Epidermal melanocyte (primary cell): ENCODE results near the gene EMC8.

Experiments
- DNase-seq: peaks from one replicate; pipeline ENCODE4 v3.0.0; 2011; ENCODE audit warnings: low spot score; ENCODE audit not compliant: insufficient read length

The EMC8 gene

DNA sequence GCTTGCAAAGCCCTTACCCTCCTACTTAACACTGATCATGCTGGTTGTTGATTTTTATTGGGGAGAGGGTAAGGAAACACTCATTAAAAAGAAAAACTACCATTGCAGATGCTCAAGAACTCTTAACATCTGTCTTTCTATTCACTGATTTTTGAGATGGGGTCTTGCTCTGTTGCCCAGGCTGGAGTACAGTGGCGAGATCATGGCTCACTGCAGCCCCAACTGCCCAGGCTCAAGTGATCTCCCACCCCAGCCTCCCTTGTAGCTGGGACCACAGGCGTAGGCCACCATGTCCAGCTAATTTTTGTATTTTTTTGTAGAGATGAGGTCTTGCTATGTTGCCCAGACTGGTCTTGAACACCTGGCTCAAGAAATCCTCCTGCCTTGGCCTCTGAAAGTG, 14.5 kb downstream of the EMC8 start:
- DNase-seq, result no peak

DNA sequence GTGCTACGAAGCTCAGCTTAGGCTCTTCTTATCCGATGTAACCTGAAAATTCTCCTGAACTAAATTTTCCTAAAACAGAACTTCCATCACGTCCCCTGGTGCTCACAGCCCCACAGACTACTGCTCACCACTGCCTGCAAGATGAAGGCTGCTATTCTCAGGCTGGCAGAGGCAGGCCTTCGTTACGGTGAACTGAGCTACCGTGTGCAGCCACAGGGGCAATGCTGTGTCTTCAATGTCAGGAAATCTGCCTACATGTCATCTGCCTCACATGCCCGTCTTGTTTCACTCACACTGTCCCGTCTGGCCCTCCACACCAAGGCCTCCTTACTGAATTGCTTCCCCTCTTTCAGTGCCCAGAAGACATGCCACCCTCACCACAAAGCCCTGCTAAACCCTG, 15.9 kb downstream of the EMC8 start:
- DNase-seq, result no peak

DNA sequence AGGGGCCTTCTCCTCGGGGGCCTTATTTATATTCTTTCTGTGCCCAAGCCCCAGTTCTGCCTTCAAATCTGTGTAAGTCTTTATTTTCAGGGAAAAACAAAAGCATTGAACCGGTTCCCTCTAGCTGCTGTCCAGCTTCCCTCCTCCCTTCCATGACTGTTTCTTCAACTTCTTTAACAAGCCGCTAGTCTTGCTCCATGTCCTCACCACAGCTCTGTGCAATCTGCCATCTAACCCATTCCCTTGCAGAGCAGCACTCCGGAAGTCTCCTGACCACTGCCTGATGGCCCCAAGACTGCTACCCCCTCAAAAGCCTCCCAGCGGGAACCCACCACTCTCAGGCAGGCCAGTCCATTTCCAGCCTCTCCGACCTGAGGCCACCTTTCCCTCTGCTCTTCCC, 16.9 kb downstream of the EMC8 start:
- DNase-seq, result no peak

DNA sequence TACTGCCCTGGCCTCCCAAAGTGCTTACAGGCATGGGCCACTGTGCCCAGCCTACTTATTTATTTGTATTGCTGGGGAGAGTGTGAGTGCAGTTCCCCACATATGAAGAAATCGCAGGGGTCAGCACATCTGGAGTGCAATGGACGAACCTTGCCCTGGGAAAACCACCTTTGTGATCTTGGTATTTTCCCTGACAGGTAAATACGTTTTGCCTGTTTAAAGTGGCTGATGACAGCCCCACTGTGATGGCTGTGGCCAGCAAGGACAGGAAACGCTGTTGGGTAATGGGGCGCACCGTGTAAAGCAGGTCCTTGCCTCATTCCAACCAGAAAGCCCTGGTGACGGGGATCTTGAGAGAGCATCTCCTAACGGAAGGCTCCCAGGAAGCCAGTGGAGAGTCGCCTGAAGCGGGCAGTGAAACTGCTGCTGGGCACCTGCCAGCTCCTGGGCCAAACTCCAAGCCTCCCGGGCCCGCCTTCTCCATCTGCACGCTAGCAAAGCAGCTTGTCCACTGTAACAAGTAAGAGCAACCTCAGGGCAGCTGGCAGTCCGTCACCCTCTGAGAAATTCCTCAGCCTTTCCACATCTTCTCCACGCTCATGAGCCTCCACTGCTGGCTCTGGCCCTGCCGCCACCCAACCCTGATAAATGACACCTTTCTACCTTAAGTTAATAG, 17.5 kb downstream of the EMC8 start:
- DNase-seq, result no peak

DNA sequence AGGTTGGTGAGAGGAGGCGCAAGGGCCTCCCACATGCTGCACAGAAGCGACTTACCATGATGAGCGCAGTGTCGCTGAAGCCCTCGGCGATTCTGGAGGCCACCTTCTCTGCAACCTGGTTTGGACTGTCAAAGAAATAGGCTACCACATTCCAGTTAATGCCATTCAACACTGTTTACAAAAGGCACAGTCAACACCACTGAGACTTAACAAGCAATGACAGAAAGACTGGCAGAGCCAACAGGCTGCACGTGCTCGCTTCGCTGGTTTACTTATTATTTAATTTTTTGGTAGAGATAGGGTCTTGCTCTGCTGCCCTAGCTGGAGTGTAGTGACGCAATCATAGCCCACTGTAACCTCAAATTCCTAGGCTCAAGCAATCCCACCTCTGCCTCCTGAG, 18.2 kb downstream of the EMC8 start:
- DNase-seq, result no peak

DNA sequence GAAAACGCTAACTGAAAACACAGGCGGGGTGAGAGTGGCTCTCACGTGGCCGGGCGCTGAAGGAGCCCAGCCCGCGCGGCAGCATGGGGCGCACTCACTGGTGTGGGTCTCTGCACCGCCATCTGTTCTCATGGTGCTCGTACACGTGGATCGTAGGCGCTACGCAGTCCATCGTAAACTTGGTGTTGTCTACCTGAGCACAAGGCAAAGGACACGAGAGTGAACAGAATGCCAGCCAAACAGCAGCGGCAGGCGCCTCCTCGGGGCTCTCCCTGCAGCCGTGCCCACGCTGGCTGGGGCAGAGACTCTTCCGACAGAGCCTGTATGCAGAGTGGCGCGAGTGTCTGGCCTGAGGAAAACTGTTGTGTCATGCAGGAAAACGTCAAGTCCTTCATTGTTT, 19.1 kb downstream of the EMC8 start:
- no peak for DNase-seq

DNA sequence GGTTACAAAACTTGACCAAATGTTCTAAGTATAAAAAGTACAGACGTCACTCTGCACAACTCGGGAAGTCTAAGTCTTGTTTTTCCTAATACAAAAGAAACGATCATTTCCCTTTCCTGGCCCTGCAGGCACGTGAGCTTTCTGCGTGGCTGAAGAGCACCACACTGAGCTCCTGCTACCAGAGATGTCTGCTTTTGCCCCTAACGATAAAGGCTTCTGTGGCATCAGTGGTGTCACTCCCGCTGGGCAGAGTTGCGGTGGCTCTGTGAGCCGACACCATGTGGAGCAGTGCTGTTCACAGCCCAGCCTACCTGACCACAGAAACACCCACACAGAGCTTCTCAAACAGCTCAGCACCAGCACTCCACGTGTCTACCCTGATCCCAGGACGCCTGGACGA, 20.5 kb downstream of the EMC8 start:
- DNase-seq, result no peak

DNA sequence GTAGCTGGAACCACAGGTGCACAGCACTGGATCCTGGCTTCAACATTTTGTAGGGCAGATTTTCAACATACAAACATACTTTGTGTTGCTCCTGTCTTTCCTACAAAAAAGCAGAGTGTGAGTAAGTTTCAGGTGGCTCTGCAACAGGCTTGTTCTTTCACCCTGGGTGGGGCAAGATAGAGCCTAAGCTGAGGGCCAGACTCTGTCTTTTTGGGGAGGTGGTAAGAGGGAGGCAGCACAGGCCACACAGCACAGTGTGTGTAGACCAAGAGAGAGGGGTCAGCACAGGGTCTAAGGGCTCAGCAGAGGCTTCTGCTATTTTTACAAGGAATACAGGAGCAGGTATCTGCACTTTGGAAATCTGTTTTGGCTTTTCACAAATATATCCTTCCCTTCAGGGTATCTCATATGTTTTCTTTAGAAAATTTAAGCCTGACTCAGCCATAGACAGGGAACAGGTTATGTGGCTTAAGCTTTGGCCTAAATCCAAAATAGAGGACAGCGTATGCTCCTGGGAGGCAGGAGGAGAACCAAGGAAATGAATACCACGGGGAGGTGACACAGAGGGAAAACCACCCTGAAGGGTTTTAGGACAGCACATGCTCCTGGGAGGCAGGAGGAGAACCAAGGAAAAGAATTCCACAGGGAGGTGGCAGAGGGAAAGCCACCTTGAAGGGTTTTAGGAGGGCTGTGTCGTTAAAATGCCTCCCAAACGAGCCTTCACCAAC, 21.6 kb downstream of the EMC8 start:
- no peak for DNase-seq

DNA sequence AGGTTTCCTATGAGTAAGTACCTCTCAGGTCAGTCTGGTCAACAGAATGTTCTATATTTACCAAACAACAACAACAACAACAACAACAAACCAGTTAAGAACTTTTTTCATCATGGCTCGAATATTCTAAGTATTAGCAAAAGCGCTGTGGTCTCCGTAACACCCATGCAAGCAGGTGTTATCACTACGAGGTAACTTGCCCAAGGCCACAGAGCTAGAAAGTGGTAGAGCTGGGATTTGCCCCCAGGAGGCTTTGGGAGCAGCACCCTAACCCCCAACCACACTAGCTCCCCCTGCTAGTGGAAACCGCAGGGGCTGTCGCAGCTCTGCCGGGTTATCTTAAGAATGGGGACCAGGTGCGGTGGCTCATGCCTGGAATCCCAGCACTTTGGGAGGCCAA, 24.5 kb downstream of the EMC8 start:
- no peak for DNase-seq

DNA sequence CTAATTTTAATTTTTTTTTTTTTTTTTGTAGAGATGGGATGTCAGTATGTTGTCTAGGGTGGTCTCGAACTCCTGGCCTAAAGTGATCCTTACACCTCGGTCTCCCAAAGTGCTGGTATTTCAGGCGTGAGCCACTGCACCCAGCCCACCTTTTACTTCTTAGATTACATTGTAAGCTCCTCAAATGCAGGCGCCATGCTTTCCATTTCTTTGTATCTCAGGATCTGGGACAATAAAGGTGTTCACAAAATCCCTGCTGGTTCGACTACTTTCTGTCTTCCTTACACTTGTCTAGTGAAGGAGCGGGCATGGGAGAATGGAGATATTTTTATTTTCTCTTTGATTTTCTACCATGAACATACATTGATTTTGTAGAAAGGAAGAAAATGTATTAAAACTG, 25.2 kb downstream of the EMC8 start:
- no peak for DNase-seq

DNA sequence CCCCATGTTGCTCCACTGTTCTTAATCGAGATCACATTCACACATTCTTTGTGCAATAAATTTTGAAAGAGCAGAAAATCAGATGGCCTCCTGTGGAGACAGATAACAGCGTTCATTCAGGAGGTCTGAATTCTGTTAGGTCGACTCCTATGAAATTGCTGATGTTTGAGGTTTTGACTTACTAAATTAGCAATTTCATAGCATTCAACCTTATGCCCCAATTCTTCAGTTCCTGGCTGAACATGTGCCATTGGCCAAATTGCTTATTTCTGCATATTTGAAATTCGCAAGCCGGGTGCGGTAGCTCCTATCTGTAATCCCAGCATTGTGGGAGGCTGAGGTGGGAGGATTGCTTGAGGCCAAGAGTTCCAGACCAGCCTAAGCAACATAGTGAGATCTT, 26.3 kb downstream of the EMC8 start:
- no peak for DNase-seq

DNA sequence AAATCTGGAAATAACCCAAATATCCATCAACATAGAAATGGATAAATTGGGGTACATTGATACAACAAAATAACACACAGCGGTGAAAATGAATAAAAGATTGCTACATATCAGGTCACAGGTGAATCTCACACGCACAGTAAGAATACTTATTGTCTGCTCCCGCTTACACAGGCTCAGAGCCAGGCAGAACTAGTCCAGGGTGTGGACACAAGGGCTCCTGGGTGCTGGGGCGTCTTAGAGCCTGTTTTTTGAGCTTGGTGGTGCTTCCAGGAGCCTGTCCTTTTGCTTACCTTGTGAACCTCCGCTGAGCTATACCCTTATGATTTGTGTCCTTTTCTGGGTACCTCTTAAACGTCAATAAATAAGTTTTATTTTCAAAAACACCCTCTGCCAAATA, 28.6 kb downstream of the EMC8 start:
- no peak for DNase-seq

DNA sequence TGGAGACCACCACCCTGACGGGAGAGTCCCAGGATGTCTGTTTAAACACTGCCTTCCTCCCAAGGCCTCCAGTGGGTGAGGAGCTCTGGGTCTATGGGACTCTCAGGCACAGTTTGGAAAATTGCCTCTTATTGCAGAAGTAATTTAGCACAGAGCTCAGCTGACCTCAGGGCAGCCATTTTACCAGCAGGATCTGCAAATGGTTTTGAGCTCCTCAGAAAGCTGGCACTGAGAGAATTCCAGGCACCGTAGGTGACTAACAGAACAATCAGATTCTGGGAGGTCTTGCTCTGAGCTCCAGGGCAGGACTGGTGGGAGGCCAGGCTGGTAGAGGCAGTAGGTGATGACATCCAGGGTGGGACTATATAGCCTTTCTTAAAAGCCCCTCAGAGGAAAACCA, 31.1 kb downstream of the EMC8 start:
- DNase-seq, result no peak

DNA sequence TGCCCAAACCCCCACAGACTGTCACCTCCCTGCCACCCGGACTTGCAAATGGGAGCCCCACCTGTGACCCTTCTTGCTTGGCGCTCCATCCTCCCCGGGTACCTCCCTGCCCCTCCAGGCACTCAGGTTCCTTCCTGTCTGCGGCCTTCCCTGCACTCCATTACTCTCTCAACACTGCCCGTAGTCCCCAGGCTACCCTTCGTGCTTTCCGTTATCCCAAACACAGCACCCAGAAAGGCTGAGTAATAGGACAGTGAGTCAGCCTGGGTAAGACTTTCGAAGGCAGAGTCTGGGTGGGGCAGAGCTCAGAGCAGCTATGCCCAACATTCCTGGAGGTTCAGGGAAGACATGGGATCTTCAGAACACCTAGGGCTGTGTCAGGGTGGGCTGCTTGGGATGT, 31.8 kb downstream of the EMC8 start:
- peak; percentile 54 for DNase-seq

DNA sequence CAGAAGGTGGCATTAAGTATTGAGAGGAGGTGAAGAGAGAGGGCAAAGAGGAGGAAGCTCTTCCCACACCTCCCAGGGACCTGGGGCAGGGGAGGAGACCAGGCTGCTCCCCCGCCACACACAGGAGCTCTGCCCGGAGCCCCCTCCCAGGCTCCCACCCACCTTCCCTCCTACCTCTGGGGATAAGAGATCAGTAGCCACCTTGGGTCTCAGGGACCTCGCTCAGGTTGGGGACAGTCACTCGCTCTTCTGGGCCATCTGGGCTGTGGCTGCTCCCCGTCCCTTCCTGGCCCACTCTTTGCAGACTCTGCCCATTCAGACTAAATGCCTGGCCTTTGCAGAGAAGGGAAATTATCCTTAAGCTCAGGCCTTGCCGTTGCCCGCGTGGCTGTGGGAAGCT, 33.6 kb downstream of the EMC8 start:
- DNase-seq, result no peak

DNA sequence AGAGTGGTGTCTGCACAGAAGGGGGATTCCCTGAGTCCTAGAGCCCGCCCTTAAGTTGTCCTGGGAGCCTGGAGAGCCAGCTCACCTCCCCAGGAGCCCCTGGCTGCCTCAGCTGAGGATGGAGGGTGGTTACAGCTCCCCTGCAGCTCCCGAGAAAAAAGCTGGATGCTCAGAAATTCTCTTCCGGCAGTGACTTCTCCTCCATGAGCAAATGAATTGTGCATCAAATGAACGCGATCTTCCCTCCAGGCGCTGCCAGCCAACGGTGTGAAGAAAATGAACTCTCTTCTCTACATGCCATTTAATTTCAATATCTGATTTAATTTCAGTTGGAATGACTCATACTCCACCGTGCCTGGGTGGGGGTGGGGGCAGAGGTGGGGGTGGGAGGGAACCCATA, 34.1 kb downstream of the EMC8 start:
- DNase-seq, result no peak

DNA sequence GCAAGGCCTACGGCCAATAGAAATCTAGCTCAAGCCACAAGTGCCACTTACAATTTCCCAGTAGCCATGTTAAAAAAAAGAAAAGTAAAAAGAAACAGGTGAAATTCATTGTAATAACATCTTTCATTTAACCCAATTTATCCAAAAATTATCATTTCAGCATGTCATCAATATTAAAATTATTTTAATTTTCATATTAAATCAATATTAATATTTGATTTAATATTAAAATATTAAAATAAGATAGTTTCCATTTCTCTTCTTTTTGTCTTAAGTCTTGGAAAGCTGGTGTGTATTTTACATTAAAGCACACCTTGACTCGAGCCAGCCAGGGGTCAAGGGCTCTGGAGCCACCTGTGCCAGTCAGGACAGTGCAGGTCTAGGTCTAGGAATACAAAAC, 35.7 kb downstream of the EMC8 start:
- DNase-seq, result no peak

DNA sequence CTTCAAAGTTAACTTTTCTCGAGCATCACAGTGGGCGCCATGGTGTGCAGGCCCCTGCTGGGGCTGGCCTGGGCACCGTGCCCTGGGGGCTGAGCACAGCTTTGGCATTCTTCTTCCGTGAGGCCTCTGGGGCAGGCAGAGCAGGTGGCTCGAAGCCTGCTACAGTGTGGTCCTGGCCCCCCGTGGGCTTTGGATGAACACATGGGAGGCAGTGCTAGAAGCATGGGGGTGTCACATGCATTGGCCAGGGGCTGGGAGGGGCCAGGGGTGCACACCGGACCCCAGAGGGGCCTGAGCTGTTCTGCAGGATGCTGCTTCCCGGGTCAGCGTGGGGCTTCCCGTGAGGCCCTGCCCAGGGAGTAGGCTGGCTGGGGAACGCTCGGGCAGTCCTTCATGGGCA, 36.4 kb downstream of the EMC8 start:
- no peak for DNase-seq

DNA sequence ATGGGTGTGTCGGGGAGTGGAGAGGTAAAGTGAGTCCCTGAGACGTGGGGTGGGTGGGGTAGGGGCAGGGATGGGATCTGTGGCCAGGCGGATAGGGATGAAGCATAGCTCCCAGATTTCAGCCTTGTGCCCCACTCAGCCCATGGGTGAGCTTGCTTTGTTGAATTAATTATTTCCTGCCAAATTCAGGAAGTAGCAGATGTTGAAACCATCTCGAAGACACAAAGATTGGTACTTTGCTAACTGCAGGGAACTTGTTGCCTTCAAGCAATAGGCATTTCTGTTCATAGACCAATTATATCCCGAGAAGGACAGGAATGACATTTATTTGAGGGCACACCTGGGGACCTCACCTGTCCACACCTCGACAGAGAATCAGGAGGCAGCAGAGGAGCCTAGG, 37.5 kb downstream of the EMC8 start:
- no peak for DNase-seq

DNA sequence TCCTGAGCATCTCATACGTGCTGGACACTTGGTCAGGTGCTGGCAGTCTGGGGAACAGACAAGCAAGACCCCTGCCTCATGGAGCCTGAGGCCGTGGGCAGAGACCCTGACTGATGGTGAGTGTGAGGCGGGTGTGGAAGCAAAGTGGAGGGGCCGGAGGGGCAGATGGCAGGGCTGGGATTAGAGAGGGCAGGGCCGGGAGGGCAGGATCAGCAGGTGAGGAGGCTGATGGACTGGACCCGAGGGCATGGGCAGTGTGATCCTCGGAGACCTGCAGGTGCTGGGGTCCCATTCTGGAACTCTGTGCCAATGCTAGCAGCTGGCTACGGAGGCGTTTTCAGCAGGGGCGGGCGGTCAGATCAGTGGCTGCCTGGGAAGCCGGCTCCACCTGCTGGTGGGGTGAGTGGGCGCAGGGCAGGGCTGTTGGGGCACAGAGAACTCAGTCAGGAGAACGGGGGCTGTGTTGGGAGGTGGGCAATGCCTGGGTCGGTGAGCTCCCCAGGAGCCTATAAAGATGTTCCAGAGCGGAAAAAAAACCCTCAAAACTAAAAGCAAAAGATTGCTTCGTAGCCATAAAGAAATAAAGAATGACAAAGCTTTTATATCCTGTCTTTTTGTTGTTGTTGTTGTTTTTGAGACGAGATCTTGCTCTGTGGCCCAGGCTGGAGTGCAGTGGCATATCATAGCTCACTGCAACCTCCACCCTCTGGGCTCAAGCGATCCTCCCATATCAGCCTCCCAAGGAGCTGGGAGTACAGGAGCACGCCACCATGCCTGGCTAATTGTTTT, 39.5 kb downstream of the EMC8 start:
- no peak for DNase-seq

DNA sequence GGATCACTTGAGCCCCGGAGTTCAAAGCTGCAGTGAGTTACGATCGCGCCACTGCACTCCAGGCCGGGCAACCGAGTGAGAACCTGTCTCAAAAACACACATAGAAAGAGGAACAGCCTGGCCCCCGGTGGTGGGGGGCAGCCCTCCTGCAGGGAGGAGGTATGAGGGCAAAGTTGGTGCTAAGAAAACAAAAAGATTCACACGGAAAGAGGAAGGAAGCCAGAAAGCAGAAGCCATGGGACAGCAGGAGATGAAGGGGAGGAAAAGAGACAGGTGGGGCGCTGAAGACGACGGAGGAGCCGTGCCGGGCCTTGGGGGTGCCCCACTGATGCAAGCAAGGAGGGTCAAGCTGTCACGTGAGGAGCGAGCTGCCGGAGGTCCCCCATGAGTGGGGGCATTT, 40.2 kb downstream of the EMC8 start:
- no peak for DNase-seq

DNA sequence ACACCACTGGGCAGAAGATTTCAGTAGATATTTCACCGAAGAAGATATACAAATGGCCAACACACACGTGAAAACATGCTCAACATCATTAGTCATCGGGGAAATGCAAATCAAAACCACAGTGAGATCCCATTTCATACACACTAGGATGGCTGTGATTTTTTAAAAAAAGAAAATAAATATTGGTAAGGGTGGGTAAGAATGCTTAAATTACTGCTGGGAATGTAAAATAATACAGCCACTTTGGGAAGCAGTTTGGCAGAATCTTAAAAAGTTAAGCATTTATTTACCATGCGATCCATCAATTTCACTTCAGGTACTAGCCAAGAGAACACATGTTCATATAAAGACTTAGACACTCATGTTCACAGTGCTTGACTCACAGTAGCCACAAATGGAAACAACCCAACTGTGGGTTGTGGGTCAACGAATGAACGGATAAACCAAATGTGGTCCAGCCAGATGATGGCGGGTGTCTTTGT, 42.0 kb downstream of the EMC8 start:
- no peak for DNase-seq
